ENCODE data around the gene FHL5.

Gene FHL5

GRCh38 chr6:96563853-96564252 is 925 bp downstream of the FHL5 start:
- in situ Hi-C loops (cut with HindIII; ENCODE audit: low sequenced_read_pairs), result no loop called here
- no peak for DNase-seq (ENCODE audit: low read depth)
- H3K4me3 ChIP-seq (ENCODE audit: low read depth, low read length), result no peak overlapping the region
- no peak for TF ChIP-seq CTCF (IDR thresholded peaks at IDR 0.05; ENCODE audit: low read depth, low read length, missing control alignments)

DNA sequence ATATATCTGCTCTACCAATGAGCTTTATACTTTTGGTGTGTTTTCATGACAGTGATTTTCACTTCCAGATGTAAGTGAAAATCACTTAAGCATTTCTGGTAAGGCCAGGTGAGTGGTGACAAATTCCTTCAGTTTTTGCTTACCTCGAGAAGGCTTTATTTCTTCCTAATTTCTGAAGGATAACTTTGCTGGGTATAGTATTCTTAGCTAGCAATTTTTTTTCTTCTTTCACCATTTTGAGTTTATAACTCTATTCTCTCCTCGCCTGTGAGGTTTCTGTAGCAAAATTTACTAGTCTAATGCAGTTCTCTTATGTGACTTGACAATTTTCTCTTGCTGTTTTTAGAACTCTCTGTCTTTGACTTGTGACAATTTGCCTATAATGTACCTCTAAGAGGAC is 7.1 kb downstream of the FHL5 start:
- DNase-seq (ENCODE audit: low read depth), result no peak
- no peak for TF ChIP-seq CTCF (IDR thresholded peaks at IDR 0.05; ENCODE audit: low read depth, low read length, missing control alignments)
- in situ Hi-C loops (cut with HindIII; ENCODE audit: low sequenced_read_pairs), result no loop called here
- H3K4me3 ChIP-seq (ENCODE audit: low read depth, low read length), result no peak overlapping the region

DNA sequence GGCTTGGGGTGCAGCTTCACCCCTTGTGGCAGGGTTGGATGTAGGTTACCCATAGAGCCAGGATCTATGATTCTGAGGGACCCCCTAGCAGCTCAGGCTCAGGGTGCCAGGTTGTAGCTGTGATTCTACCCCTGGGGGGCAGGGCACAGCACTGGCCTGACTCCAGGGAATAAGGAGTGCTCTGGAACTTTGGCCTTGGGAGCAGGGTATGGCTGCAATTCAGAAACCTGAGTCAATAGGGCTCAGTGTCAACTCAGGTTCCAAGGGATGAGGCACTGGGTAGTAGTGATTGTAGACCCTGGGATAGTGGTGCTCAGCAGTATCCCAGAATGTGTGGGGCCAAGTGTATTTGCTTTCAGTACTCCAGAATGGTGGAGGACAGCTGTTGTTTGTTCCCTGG is 8.6 kb downstream of the FHL5 start:
- no peak for DNase-seq (ENCODE audit: low read depth)
- in situ Hi-C loops (cut with HindIII; ENCODE audit: low sequenced_read_pairs), result no loop called here
- TF ChIP-seq CTCF (IDR thresholded peaks at IDR 0.05; ENCODE audit: low read depth, low read length, missing control alignments), result no peak

DNA sequence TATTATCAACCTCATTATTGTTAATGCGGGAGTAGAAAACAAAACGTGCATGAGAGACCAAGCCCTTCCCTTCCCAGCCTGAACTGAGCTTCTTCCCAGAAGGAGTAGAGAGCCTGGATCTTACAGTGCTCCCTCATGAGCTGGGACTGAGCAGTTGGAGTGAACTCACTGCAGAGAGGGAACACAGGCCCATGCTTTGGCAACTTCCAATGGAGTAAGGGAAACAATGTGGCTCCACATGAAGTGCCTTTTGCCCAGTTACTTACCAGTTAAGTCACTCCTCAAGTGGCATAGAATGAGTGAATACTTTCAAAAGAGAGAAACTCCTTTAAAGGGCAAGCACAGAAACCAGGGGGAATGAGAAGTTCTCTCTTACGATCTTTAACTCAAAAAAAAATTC is 12.4 kb downstream of the FHL5 start:
- in situ Hi-C loops (cut with HindIII; ENCODE audit: low sequenced_read_pairs), result no loop called here
- no peak overlapping the region for H3K4me3 ChIP-seq (ENCODE audit: low read depth, low read length)
- DNase-seq (ENCODE audit: low read depth), result no peak
- TF ChIP-seq CTCF (IDR thresholded peaks at IDR 0.05; ENCODE audit: low read depth, low read length, missing control alignments), result no peak

More for the DNA sequence above, 8.6 kb downstream of the FHL5 start:
- no peak overlapping the region for H3K4me3 ChIP-seq (ENCODE audit: low read depth, low read length)

DNA sequence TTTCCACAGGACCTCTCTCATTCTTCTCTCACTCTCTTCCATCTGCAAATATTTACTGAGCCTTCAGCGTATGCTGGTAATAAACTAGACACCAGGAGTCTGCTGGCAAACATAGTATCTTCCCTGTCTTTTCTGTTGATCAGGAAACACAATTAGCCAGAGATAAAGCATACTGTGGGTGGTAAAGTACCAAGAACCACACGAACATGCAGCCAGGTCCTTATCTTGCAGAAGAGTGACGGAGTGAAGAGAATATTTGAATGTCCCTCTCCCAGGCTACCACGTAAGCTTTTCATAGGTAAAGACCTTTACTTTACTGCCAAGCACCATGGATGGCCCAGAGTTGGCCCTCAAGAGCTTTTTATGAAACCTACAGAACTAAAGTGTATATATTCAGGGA is 13.3 kb downstream of the FHL5 start:
- no peak for TF ChIP-seq CTCF (IDR thresholded peaks at IDR 0.05; ENCODE audit: low read depth, low read length, missing control alignments)
- no peak for DNase-seq (ENCODE audit: low read depth)
- H3K4me3 ChIP-seq (ENCODE audit: low read depth, low read length), result no peak overlapping the region
- in situ Hi-C loops (cut with HindIII; ENCODE audit: low sequenced_read_pairs), result no loop called here

DNA sequence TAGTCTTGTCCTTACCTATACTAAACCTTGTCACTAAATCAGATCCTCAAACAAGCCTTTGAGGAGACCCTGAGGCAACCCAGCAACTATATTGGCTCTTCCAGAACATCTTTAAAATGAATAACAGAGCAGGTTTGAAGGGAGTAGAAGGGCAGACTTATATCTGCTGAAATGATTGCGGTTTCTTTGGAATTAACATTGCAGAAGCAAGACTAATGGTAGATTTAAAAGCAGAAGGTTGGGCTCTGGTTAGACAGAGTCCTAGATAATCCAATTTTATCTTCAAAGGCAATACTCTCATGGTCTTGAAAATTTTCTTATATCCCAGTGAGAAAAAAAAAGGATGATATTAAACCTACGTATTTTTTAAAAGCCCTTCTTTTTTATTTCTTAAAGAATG is 19.1 kb downstream of the FHL5 start:
- DNase-seq (ENCODE audit: low read depth), result no peak
- H3K4me3 ChIP-seq (ENCODE audit: low read depth, low read length), result no peak overlapping the region
- no peak for TF ChIP-seq CTCF (IDR thresholded peaks at IDR 0.05; ENCODE audit: low read depth, low read length, missing control alignments)
- in situ Hi-C loops (cut with HindIII; ENCODE audit: low sequenced_read_pairs), result no loop called here

GRCh38 chr6:96582436-96582835 is 19.5 kb downstream of the FHL5 start:
- H3K4me3 ChIP-seq (ENCODE audit: low read depth, low read length), result no peak overlapping the region
- TF ChIP-seq CTCF (IDR thresholded peaks at IDR 0.05; ENCODE audit: low read depth, low read length, missing control alignments), result no peak
- DNase-seq (ENCODE audit: low read depth), result no peak
- in situ Hi-C loops (cut with HindIII; ENCODE audit: low sequenced_read_pairs), result no loop called here
